Stimulated activated CD4-positive, alpha-beta T cell treated with anti-CD3 and anti-CD28 coated beads, Interleukin-2, amount 100 ng/mL, for 24 hours (primary cell): ENCODE results near the gene DKK2.
"Not testable (repeated sequence)": the region's sequence is repeated elsewhere in the genome, so short reads cannot be mapped to it uniquely, and the experiment has no call there.

ENCODE experiments used
- DNase-seq, 2 donors: peaks; one replicate each; pipeline ENCODE4 v3.0.0-alpha.2; 2020

The DKK2 gene

DNA sequence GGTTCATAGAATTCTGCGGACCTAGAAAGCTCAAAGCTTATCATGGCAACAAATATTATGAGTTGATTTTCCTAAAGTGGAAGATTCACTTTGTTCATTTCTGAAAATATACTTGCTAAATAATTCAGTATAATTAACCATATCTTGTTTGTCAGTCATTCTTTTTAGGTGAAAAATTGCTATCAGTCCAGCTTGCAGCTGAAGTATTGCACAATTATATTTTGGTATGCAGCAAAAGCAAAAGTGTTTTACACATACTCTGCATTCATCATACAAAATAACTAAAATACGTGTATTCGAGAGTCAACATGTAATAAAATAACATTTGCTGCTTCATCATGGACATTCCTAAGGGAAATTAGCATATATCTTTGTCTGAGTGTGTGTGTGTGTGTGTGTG, 24.8 kb downstream of the DKK2 start:
- no peak for DNase-seq

DNA sequence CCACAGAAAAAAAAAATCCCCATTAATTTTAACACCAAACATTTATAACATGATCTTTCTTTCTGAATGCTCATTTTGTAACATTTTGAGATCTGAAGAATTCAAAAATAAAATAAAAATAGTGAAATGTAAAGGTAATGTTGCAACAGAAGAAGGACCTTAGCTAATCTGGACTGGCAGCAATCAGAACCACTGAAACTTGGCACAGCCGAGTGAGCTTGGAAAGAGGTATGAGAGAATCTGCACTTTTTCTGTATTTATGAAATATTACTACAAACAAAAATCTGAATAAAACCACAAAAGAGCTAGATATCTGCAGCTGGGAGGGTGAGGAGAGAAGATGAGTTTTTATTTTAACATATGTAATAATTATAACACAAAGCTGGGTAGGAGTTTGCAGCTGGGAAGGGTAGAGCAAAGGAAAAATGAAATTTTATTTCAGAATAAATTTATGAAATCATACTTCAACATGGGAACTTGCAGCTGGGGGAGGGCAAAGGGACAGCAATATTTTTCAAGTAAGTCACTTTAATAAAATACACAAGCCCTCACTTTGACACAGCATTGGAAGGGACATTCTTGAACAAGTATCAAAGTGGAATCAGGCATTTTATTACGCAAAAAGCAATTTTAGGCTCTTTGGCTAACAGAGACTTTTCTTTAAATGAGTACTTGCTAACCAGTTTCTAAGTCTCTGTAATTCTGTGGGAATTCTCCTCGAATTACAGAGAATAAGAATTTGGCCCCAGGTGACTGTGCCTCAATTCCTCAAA, 26.7 kb downstream of the DKK2 start:
- DNase-seq, result no peak

DNA sequence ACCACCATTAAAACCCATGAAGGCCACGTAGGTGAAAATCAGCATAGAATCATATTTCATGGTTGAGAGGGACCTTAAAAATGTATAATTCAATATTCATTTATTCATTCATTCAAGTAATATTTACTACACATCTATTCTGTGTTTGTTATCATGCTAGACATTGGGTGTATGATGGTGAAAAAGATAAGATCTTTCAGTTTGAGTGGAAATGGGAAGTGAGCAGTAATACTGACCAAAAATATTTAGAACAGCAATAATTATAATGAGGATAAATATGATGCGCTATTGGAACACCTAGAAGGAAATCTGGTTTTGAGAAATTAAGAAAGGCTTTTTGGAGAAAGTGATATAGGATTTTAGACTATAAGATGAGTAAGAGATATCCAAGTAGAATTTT, 28.0 kb downstream of the DKK2 start:
- no peak for DNase-seq

DNA sequence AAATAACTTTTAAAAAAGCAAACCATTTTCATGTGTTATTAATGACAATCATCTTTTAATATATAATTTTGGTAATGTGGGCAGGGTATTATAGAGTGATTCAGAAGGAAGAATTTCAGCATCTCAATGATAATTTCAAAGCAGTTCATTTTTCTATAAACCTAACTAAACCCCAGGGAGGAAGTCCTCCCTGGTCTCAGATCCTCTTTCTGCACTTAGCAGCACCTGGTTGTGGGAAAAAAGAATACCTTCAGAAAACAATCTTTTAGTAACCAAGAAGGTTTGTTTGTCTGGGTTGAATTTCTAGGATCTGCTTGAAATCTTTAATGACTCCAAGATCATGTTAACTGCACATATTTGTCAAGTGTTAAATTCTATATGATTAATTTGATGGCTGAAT, 29.9 kb downstream of the DKK2 start:
- DNase-seq, result no peak

GRCh38 chr4:106996490-106996889, 39.6 kb downstream of the DKK2 start:
- no peak for DNase-seq

DNA sequence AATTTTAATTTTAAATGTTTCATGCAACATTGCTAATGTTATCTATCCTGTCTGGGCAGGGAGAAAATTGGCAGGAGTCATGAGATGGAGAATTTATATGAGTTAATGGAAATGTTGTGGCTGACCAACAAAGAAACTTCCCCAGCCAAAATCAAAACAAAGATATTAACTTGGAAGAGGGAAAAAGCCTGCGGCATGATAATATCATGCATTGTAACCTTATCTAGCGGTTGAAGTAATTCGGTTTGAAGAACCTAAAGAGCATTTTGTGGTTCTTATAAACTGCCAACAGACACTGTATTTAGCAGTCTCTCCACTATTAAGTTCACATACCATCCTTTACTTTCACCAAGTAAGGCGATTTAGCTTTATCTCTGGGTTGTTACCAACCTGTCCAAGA, 42.3 kb downstream of the DKK2 start:
- no peak for DNase-seq

DNA sequence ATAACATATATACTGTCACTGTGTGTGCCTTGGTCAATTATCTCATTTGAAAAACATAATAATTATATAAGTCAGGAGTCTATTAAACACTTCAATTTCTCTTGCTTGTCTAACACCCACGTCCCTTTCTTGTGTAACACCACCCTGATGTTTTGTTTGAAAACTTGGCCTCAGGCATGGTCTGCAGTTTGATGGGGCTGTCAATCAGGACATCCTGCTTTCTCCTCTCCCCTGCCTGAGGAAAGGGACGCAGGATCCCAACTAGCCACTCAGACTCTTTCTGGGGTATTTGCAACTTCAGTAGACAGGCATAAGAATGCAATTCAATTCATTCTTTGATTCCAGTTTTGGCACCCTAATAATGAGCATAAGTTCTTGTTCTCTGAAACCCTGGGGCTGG, 48.8 kb downstream of the DKK2 start:
- no peak for DNase-seq

- DNase-seq, result no peak
Measured at GRCh38 chr4:106986486-106986885, 49.6 kb downstream of the DKK2 start.

GRCh38 chr4:106985830-106986229, 50.3 kb downstream of the DKK2 start:
- no peak for DNase-seq

DNA sequence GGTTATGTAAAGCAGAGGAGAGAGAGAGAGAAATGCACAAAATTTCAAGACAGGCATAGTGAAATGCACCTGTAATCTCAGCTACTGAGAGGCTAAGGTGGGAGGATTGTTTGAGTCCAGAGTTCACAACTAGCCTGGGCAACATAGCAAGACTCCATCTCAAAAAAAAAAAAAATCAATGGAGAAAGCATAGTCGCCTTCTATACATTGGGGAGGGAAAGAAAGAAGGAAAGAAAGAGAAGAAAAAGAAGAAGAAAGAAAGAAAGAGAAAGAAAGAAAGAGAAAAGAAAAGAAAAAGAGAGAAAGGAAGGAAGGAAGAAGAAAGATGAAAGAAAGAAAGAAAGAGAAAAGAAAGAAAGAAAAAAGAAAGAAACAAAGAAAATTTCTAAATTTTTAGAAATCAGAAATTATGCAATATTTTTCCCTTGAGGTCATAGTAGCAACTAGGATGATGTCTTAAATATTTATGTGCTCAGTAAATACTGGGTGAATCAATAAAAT, 53.4 kb downstream of the DKK2 start:
- DNase-seq, result no peak

DNA sequence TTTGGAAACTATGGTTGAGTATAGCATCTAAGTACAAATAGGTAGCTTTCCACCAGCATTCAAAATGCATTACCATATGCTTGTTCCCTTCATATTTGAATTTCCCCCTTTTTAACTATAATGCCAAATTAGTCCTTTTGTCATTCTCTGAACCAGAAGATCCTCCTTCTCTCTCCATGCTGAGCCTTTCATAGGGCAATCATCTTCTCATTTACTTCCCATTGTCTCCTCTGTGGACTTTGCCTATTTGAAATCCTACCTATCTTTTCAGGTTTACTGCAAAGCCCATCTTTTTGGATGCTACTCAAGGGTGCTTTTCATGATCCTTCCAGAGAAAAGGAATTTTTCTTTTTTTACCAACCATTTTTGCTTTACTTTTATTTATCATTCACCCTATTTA, 54.7 kb downstream of the DKK2 start:
- DNase-seq, result no peak

DNA sequence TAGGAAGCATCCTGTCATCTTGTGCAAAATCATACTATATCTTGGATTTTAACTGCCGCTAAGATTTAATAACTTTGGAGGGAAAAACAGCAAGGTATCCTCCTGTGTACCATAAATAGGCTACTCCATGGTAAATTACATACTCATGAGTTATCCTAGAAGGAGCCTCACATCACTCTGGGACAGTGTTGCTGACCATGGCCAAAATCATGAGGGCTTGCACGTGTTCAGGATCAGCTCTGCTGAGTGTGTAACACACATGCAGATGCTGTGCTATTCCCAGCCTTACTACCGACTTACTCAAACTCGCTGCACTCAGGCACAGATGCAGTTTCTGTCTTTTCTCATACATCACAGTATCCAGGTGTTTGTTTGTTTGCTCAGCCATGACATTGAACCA, 56.6 kb downstream of the DKK2 start:
- no peak for DNase-seq

GRCh38 chr4:106978046-106978774, 57.9 kb downstream of the DKK2 start:
- DNase-seq, result no peak

- DNase-seq, result no peak
Measured at GRCh38 chr4:106971636-106972035, 64.5 kb downstream of the DKK2 start.

GRCh38 chr4:106967892-106968291, 68.2 kb downstream of the DKK2 start:
- no peak for DNase-seq

GRCh38 chr4:106953036-106953705, 82.9 kb downstream of the DKK2 start:
- no peak for DNase-seq

- no peak for DNase-seq
Measured at GRCh38 chr4:106951891-106952290, 84.2 kb downstream of the DKK2 start.

DNA sequence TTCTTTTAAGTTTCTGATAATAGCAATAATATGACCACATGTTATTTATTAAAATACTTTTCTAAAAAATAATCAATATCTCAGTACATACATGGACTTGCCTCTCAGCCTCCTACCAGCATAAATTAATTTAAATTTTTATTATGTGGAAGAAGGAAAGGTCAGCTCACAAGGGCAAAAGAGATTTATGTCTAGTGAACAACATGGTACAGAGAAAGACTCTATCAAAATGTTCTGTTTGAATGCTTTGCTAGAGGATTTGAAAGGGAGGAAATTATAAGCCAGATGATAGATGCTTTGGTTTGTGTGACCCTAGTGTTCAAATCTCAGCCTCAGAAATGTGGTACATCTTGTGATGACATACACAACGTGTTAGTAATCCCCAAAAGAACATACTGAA, 94.3 kb downstream of the DKK2 start:
- no peak for DNase-seq

DNA sequence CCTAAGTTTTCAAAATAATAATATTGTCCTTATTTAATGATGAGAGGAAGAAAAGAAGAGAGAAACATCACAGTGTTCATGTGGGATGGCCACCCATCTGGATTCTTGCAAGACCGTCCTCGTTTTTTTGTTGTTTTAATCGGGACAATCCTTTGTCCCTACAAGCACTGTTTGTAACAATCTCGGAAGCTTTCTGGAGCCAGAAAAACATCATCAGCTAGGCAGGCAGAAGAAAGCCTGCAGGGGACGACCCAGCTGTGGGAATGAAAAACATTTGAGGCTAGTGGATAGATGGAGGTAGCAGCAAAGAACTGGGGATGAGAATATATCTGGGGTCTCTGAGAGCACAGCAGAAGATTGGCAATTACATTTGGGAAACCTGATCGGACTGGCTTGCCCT, 105.6 kb downstream of the DKK2 start:
- DNase-seq, result no peak

DNA sequence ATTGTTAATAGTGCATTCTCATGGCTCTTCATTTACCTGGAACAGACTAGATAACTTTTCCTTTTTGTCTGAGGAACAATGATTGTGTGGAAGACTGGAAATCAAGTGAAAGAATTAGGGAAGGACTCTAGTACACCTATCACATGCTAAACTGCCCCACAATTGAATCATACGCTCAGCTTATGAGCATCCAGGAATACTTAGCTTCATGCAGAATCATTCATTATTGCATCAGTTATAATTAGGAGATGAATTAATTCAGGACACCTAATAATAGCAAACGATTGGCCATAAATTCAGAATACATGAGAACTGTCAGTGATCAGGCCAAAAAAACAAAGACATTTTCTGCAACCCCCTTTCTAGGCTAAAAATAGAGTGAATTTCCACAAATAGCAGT, 106.9 kb downstream of the DKK2 start:
- no peak for DNase-seq

DNA sequence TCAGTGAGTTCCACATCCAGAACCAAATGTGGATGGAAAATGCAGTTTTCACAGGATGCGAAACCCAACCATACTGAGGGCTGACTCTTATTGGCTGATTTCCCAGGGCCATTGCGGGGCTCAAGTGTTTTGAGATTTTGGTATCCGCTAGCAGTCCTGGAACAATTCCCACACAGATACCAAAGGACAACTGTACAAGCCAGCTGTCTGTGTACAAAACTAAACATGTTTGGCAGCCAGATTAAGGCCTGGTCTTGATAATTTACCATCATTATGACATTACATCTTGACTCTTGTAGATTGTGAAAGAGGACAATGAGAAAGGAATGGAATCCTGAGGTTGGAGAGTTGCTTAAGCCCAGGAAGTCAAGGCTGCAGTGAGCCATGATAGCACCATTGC, 121.9 kb downstream of the DKK2 start:
- DNase-seq, result no peak

DNA sequence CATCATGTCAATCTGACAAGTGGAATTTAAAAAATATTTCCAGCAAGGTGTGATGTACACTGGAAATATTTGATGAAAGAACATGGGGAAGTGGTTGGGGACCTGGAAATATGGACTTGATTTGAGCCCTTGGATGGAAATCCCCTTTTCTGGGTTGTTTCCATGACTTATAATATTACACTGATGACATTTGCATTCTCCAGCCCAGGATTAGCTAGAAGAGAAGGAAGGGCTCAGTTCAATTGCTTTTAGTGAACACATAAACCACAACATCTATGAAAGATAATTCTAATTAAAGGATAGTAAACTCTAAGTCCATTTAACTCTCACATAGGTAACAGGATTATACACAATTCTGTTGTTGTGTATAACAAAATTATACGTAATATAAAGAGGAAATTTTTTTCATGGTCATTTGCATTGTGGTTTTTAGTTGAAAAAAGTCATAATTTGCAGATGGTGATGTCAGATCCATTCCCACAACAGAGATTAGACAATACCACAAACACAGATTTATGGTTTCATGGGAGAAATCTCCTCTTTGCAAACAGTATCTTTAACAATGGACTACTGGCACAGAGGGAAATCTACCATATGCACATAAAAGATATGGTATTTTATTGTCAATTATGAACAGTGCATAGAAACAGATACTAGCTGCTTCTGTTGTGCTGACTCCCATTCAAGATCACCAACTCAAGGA, 126.5 kb downstream of the DKK2 start:
- no peak for DNase-seq

- not testable (repeated sequence) for DNase-seq
Measured at GRCh38 chr4:106908049-106908448, 128.1 kb downstream of the DKK2 start.
